H9 (cell line): ENCODE data around the gene TRIO. TPM values are rescaled to one million over a fixed set of nuclear protein-coding genes. Genes with fewer than 3 reads are reported as not detected.
A peak's percentile ranks its signal among the peaks of the same experiment; 100 is the strongest.

Experiments
- DNase-seq: peaks from one replicate; pipeline ENCODE4 v3.0.0-alpha.2; 2017
- H2AFZ ChIP-seq: one replicate; pipeline ENCODE4 v1.6.1; 2013; ENCODE audit warnings: mild to moderate bottlenecking, low read length, control low read depth, moderate library complexity
- H2AK5ac ChIP-seq: 2 replicates; pipeline ENCODE4 v1.6.1; 2013; ENCODE audit warnings: low read length, control low read depth, mixed read lengths; ENCODE audit not compliant: insufficient read length
- H2BK120ac ChIP-seq: one replicate; pipeline ENCODE4 v1.6.1; 2013; ENCODE audit warnings: low read depth, mild to moderate bottlenecking, low read length, control low read depth, inconsistent platforms; ENCODE audit not compliant: poor library complexity, severe bottlenecking
- H2BK12ac ChIP-seq: 2 replicates; pipeline ENCODE4 v1.6.1; 2013; ENCODE audit warnings: low read length, control low read depth, mixed read lengths, low read depth; ENCODE audit not compliant: insufficient read length
- H2BK15ac ChIP-seq: 2 replicates; pipeline ENCODE4 v1.6.1; 2013; ENCODE audit warnings: low read depth, low read length, control low read depth
- H2BK20ac ChIP-seq: one replicate; pipeline ENCODE4 v1.6.1; 2013; ENCODE audit warnings: low read depth, mild to moderate bottlenecking, low read length, control low read depth, inconsistent platforms; ENCODE audit not compliant: poor library complexity, severe bottlenecking
- H2BK5ac ChIP-seq: 2 replicates; pipeline ENCODE4 v1.6.1; 2013; ENCODE audit warnings: low read length, control low read depth, mixed read lengths; ENCODE audit not compliant: insufficient read length
- H3K14ac ChIP-seq: 2 replicates; pipeline ENCODE4 v1.6.1; 2013; ENCODE audit warnings: low read length, control low read depth; ENCODE audit not compliant: insufficient read depth
- H3K18ac ChIP-seq: 2 replicates; pipeline ENCODE4 v1.6.1; 2013; ENCODE audit warnings: low read depth, mild to moderate bottlenecking, mixed read lengths, low read length, control low read depth; ENCODE audit not compliant: insufficient read length
- H3K23ac ChIP-seq: 2 replicates; pipeline ENCODE4 v1.6.1; 2013; ENCODE audit warnings: low read length, control low read depth, mixed read lengths, low read depth; ENCODE audit not compliant: insufficient read length
- H3K23me2 ChIP-seq: 2 replicates; pipeline ENCODE4 v1.6.1; 2013; ENCODE audit warnings: low read depth, mild to moderate bottlenecking, mixed read lengths, low read length, control low read depth; ENCODE audit not compliant: insufficient read length, poor library complexity, severe bottlenecking
- H3K27ac ChIP-seq: 2 replicates; pipeline ENCODE4 v1.5.1; 2013; ENCODE audit warnings: low read length, control low read depth, mixed read lengths, low read depth; ENCODE audit not compliant: insufficient read length
- H3K27me3 ChIP-seq: 2 replicates; pipeline ENCODE4 v1.6.1; 2013; ENCODE audit warnings: low read length, control low read depth, inconsistent platforms; ENCODE audit not compliant: insufficient read depth
- H3K4ac ChIP-seq: 2 replicates; pipeline ENCODE4 v1.6.1; 2013; ENCODE audit warnings: low read depth, mild to moderate bottlenecking, control low read depth, inconsistent platforms, low read length, moderate library complexity
- H3K4me1 ChIP-seq: 2 replicates; pipeline ENCODE4 v1.6.1; 2013; ENCODE audit warnings: low read length, control low read depth, inconsistent platforms; ENCODE audit not compliant: insufficient read depth
- H3K4me2 ChIP-seq: 2 replicates; pipeline ENCODE4 v1.6.1; 2013; ENCODE audit warnings: low read length, control low read depth, mixed read lengths; ENCODE audit not compliant: insufficient read length, insufficient read depth
- H3K56ac ChIP-seq: 2 replicates; pipeline ENCODE4 v1.6.1; 2013; ENCODE audit warnings: low read depth, mild to moderate bottlenecking, mixed read lengths, low read length, control low read depth; ENCODE audit not compliant: insufficient read length
- H3K79me1 ChIP-seq: 2 replicates; pipeline ENCODE4 v1.6.1; 2013; ENCODE audit warnings: low read depth, mild to moderate bottlenecking, moderate library complexity, low read length, control low read depth, inconsistent platforms; ENCODE audit not compliant: insufficient read depth, poor library complexity, severe bottlenecking
- H3K79me2 ChIP-seq: 2 replicates; pipeline ENCODE4 v1.6.1; 2013; ENCODE audit warnings: low read length, control low read depth, inconsistent platforms; ENCODE audit not compliant: insufficient read depth
- H3K9ac ChIP-seq: 2 replicates; pipeline ENCODE4 v1.6.1; 2013; ENCODE audit warnings: low read length, control low read depth, mixed read lengths; ENCODE audit not compliant: insufficient read length; ENCODE audit errors: extremely low read depth
- H3K9me3 ChIP-seq: one replicate; pipeline ENCODE4 v1.6.1; 2013; ENCODE audit warnings: low read depth, low read length, inconsistent platforms; ENCODE audit not compliant: control insufficient read depth
- H3T11ph ChIP-seq: one replicate; pipeline ENCODE4 v1.6.1; 2013; ENCODE audit warnings: mild to moderate bottlenecking, low read length, control low read depth, inconsistent platforms
- H4K20me1 ChIP-seq: one replicate; pipeline ENCODE4 v1.6.1; 2013; ENCODE audit not compliant: control insufficient read depth, insufficient read length, insufficient read depth
- H4K5ac ChIP-seq: 2 replicates; pipeline ENCODE4 v1.6.1; 2013; ENCODE audit warnings: low read depth, mild to moderate bottlenecking, mixed read lengths, low read length, control low read depth; ENCODE audit not compliant: insufficient read length
- H4K8ac ChIP-seq: replicated peaks from 2 replicates; pipeline ENCODE4 v1.6.1; 2013; ENCODE audit warnings: low read length, control low read depth, mixed read lengths, low read depth; ENCODE audit not compliant: insufficient read length
- H4K91ac ChIP-seq: 2 replicates; pipeline ENCODE4 v1.6.1; 2013; ENCODE audit warnings: low read depth, mild to moderate bottlenecking, moderate library complexity, mixed read lengths, low read length, control low read depth; ENCODE audit not compliant: insufficient read length
- H3K27ac Mint-ChIP-seq, 3 experiments: 2 replicates in 2 of 3; 3 replicates in 1 of 3; pipeline ENCODE4 v1.8.0; 2020 to 2021; ENCODE audit warnings: mixed read lengths in 3 of 3, mild to moderate bottlenecking in 1 of 3, moderate library complexity in 1 of 3
- H3K27me3 Mint-ChIP-seq: 2 replicates; pipeline ENCODE4 v1.8.0; 2021; ENCODE audit warnings: low read depth, mild to moderate bottlenecking, moderate library complexity, mixed read lengths
- H3K36me3 Mint-ChIP-seq, 3 experiments: 2 replicates in 2 of 3; 3 replicates in 1 of 3; pipeline ENCODE4 v1.8.0; 2020 to 2021; ENCODE audit warnings: low read depth in 3 of 3, mixed read lengths in 3 of 3; ENCODE audit not compliant: insufficient read depth in 1 of 3
- H3K4me1 Mint-ChIP-seq, 2 experiments: 2 replicates each; pipeline ENCODE4 v1.8.0; 2020; ENCODE audit warnings: mixed read lengths in 2 of 2
- H3K4me3 Mint-ChIP-seq, 2 experiments: 2 replicates in 1 of 2; 3 replicates in 1 of 2; pipeline ENCODE4 v1.8.0; 2020 to 2021; ENCODE audit warnings: mild to moderate bottlenecking in 2 of 2, mixed read lengths in 2 of 2, moderate library complexity in 1 of 2
- H3K9me3 Mint-ChIP-seq, 2 experiments: 2 replicates in 1 of 2; 3 replicates in 1 of 2; pipeline ENCODE4 v1.8.0; 2020; ENCODE audit warnings: mild to moderate bottlenecking in 2 of 2, mixed read lengths in 2 of 2, moderate library complexity in 1 of 2
- CTCF ChIP-seq: fragments of 200-600 bp; sonication (generic); conservative IDR thresholded peaks from 3 replicates; pipeline ENCODE4 v1.8.0; 2021; ENCODE audit warnings: antibody characterized with exemption, mild to moderate bottlenecking
- WGBS: extraction: QIAGEN DNeasy Blood & Tissue Kit; methylation state at CpG from one replicate; pipeline ENCODE4 v1.1.7; 2013; ENCODE audit warnings: missing lambda C conversion rate, low lambda C conversion rate, mixed read lengths; ENCODE audit not compliant: insufficient read length; ENCODE audit errors: extremely low coverage; 5-methylcytosine and 5-hydroxymethylcytosine counted together
- total RNA-seq: library from RNA; stranded (reverse); gene quantifications from 2 replicates; pipeline ENCODE4 v1.2.1, GENCODE V29; 2021

TRIO gene
- total RNA-seq, 1 experiment from 2014 or later, result 87.8 TPM

DNA sequence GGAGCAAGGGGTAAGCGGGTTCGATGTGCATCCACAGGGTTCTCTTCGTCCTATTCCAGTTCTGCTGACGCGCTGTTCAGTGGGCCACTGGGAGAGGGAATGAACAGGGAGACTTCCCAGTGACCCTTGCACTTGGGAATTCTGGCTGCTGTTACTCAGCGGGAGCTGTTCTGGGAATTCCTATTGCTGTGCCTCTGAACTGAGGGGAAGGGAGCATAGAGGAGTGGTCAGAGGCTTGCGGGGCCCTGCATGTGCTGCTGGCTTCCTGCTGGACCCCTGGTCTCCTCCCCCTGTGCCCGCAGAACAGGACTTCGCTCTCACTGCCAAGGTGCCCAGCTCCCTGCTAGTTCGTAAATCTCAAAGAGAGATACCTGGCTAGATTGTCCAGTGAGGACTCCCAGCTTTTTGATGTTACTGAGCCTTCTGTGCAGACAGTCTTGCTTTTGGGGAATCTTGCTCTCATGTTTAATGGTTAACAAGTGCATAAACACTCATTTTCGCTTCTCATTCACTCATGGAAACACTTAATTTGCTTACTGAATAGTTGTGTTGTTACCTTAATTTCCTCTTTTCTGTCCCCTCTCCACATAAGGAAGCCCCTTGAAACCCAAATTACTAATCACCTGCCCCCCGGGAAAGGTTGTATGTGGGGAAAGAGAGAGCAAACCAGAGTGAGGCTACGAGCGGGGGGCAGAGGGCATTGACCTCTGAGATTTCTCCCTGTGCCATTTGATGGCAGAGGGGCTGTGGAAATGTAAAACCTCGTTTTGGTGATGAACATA, 5.9 kb downstream of the TRIO start:
- Histone ChIP-seq H3K4me2 (no peak overlapping the region), H3K9ac (no peak overlapping the region), H3K9me3 (no peaks in the 10 kb centered on the region), H2BK12ac (no peak overlapping the region), H2BK20ac (no peak overlapping the region), H4K8ac (no peak overlapping the region), H2AK5ac (no peak overlapping the region), H2BK15ac (no peak overlapping the region), H2AFZ (no peak overlapping the region), H3K4me1 (peaks cover 24% of the 10 kb centered on the region), H3K23ac (no peak overlapping the region), H3K23me2 (peaks cover 11% of the 10 kb centered on the region), H4K5ac (no peak overlapping the region), H4K20me1 (no peaks in the 10 kb centered on the region), H3K4ac (no peak overlapping the region), H3K14ac (no peak overlapping the region), H2BK5ac (no peak overlapping the region), H2BK120ac (no peak overlapping the region), H3K27me3 (no peaks in the 10 kb centered on the region), H3K79me1 (peaks cover 13% of the 10 kb centered on the region), H4K91ac (no peak overlapping the region), H3K56ac (no peak overlapping the region), H3K27ac (no peak overlapping the region), H3K79me2 (peaks cover 58% of the 10 kb centered on the region), H3K18ac (no peak overlapping the region), H3T11ph (no peak overlapping the region)
- peak overlapping the region in 1 of 2 experiments; percentile 6; a peak in 1 of 5 replicates for H3K4me3 Mint-ChIP-seq
- TF ChIP-seq CTCF, result no peak
- peaks cover 71 to 73% of the 10 kb centered on the region in 2 experiments for H3K4me1 Mint-ChIP-seq
- DNase-seq, result peak; percentile 41
- H3K27me3 Mint-ChIP-seq, result peaks cover 9% of the 10 kb centered on the region
- no CpG with 5 or more reads among the region's 15 CpGs for WGBS
- peak overlapping the region in 2 of 3 experiments; percentile 36 to 74; a peak in 4 of 7 replicates for H3K27ac Mint-ChIP-seq
- peaks cover 0 to 2% of the 10 kb centered on the region in 2 experiments; a peak in 2 of 5 replicates for H3K9me3 Mint-ChIP-seq
- H3K36me3 Mint-ChIP-seq, result peaks cover 0 to 3% (median 0%) of the 10 kb centered on the region in 3 experiments; a peak in 2 of 7 replicates
